H1 (cell line): ENCODE results near the gene ZNF648.

Source experiments
- EZH2 ChIP-seq: fragments of 200-600 bp; sonication (generic); IDR thresholded peaks from 2 replicates; pipeline ENCODE4 v1.7.1; 2012; ENCODE audit warnings: low read depth, mild to moderate bottlenecking, moderate library complexity, low read length, inconsistent platforms; ENCODE audit not compliant: severe bottlenecking
- POLR2A ChIP-seq, 2 experiments: IDR thresholded peaks; 1 replicate in 1 of 2; 2 replicates in 1 of 2; pipeline ENCODE4 v1.6.1; 2011; ENCODE audit warnings: low read depth in 2 of 2, low read length in 2 of 2, mild to moderate bottlenecking in 2 of 2; ENCODE audit errors: control extremely low read depth in 1 of 2
- POLR2AphosphoS5 ChIP-seq: IDR thresholded peaks from 2 replicates; pipeline ENCODE4 v1.6.1; 2011; ENCODE audit warnings: low read depth, low read length
- RXRA ChIP-seq: IDR thresholded peaks from 2 replicates; pipeline ENCODE4 v1.6.1; 2011; ENCODE audit warnings: low read depth, mild to moderate bottlenecking, low read length, moderate library complexity; ENCODE audit not compliant: insufficient read depth
- TAF1 ChIP-seq: IDR thresholded peaks from 2 replicates; pipeline ENCODE4 v1.6.1; 2011; ENCODE audit warnings: mild to moderate bottlenecking, low read depth, low read length
- TF ChIP-seq, protein P1 (sequence below), 3 experiments: IDR thresholded peaks; 1 replicate in 2 of 3; 2 replicates in 1 of 3; pipeline versions ENCODE4 v1.5.1 to v1.6.1; 2011; ENCODE audit warnings: low read length in 3 of 3, mild to moderate bottlenecking in 3 of 3, inconsistent platforms in 2 of 3, low read depth in 1 of 3, moderate library complexity in 1 of 3; ENCODE audit not compliant: insufficient read depth in 1 of 3; ENCODE audit errors: control extremely low read depth in 1 of 3

DNA sequence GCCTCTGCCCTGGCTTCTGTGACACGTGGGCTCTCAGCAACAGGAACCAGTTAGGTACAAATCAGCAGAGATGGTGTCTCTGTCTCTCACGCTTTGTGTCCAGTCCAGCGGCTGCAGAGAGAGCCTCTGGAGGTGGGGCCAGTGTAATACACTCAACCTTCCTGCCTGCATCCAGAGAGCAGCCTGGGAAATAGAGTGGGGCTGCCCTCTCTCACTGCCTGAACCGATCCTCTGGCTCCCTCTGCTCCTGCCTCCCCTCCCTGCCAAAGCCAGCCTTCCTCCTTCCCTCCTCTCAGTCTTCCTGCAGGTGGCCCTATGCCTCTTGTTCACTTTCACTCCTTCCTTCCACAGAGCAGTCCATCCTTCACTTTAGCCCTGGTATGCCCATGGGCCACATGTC lies at the start of gene ZNF648:
- TF ChIP-seq, protein P1, sequence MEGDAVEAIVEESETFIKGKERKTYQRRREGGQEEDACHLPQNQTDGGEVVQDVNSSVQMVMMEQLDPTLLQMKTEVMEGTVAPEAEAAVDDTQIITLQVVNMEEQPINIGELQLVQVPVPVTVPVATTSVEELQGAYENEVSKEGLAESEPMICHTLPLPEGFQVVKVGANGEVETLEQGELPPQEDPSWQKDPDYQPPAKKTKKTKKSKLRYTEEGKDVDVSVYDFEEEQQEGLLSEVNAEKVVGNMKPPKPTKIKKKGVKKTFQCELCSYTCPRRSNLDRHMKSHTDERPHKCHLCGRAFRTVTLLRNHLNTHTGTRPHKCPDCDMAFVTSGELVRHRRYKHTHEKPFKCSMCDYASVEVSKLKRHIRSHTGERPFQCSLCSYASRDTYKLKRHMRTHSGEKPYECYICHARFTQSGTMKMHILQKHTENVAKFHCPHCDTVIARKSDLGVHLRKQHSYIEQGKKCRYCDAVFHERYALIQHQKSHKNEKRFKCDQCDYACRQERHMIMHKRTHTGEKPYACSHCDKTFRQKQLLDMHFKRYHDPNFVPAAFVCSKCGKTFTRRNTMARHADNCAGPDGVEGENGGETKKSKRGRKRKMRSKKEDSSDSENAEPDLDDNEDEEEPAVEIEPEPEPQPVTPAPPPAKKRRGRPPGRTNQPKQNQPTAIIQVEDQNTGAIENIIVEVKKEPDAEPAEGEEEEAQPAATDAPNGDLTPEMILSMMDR (IDR thresholded peaks at IDR 0.05; ENCODE audit: control extremely low read depth in 1 of 3, insufficient read depth in 1 of 3, low read depth in 1 of 3, low read length in 3 of 3), result no peak
- TF ChIP-seq POLR2AphosphoS5 (no peak), EZH2 (no peak), POLR2A (IDR thresholded peaks at IDR 0.05; ENCODE audit: control extremely low read depth in 1 of 2, low read depth in 2 of 2, low read length in 2 of 2) (no peak), TAF1 (no peak), RXRA (no peak)
